ENCODE data around the gene B4GALT3.

GRCh38 chr1:161191971-161192370, 14.7 kb upstream of the B4GALT3 start:
- TF ChIP-seq, protein P1, sequence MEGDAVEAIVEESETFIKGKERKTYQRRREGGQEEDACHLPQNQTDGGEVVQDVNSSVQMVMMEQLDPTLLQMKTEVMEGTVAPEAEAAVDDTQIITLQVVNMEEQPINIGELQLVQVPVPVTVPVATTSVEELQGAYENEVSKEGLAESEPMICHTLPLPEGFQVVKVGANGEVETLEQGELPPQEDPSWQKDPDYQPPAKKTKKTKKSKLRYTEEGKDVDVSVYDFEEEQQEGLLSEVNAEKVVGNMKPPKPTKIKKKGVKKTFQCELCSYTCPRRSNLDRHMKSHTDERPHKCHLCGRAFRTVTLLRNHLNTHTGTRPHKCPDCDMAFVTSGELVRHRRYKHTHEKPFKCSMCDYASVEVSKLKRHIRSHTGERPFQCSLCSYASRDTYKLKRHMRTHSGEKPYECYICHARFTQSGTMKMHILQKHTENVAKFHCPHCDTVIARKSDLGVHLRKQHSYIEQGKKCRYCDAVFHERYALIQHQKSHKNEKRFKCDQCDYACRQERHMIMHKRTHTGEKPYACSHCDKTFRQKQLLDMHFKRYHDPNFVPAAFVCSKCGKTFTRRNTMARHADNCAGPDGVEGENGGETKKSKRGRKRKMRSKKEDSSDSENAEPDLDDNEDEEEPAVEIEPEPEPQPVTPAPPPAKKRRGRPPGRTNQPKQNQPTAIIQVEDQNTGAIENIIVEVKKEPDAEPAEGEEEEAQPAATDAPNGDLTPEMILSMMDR (IDR thresholded peaks at IDR 0.05), result no peak
- no peak for TF ChIP-seq POLR2AphosphoS5 (IDR thresholded peaks at IDR 0.05)
